Motor neuron (in vitro differentiated cells): Measurements from ENCODE around the gene ADNP2. TPM values are rescaled to one million over a fixed set of nuclear protein-coding genes. Genes with fewer than 3 reads are reported as not detected.

ENCODE experiments used
- ATAC-seq, 8 experiments: fragments of 200-7000 bp; cut with Tn5 transposase; replicated peaks in 6 of 8; 2 replicates each; pipeline ENCODE4 v1.8.0; 2021; ENCODE audit warnings: mild to moderate bottlenecking in 8 of 8, moderate library complexity in 8 of 8
- H3K27ac ChIP-seq, 2 donors: fragments of 250-450 bp; sonication (Bioruptor Pico); 2 replicates each; pipeline ENCODE4 v1.9.0; 2021; ENCODE audit warnings: antibody characterized with exemption in 2 of 2, mild to moderate bottlenecking in 2 of 2, moderate library complexity in 1 of 2
- H3K4me1 ChIP-seq, 2 donors: fragments of 250-450 bp; sonication (Bioruptor Pico); replicated peaks in 1 of 2; 2 replicates each; pipeline ENCODE4 v1.6.1; 2021; ENCODE audit warnings: antibody characterized with exemption in 2 of 2, mild to moderate bottlenecking in 2 of 2, moderate library complexity in 1 of 2
- H3K4me3 ChIP-seq, 5 donors: fragments of 250-450 bp; sonication (Bioruptor Pico); 2 replicates each; pipeline ENCODE4 v1.9.0; 2021; ENCODE audit warnings: antibody characterized with exemption in 5 of 5, mild to moderate bottlenecking in 5 of 5, moderate library complexity in 4 of 5
- WGBS, 10 experiments: fragments of 450-650 bp; shearing (Covaris generic); methylation state at CpG; one replicate each; pipeline ENCODE4 v1.0.0; 2022; 5-methylcytosine and 5-hydroxymethylcytosine counted together
- in situ Hi-C, 9 experiments: fragments of 400-800 bp; cut with MboI; loops; one replicate each; pipeline ENCODE4 v1.15.0; 2021; ENCODE audit warnings: low sequenced_read_pairs in 9 of 9, low pct_unique_long_range_greater_than_20kb in 2 of 9; ENCODE audit not compliant: unreplicated experiment in 9 of 9
- total RNA-seq, 8 experiments: library from RNA; unstranded; fragments of 300-600 nt; gene quantifications; 2 replicates each; pipeline versions ENCODE4 v1.2.3 to v1.2.4, GENCODE V29; 2022

Gene ADNP2
- total RNA-seq, 8 experiments from 2014 or later = 12.9 to 34.2 (median 23.5) TPM

- no peak overlapping the region for H3K27ac ChIP-seq
- no peak for ATAC-seq
- no peak overlapping the region for H3K4me3 ChIP-seq
- in situ Hi-C loops = no loop called here
- 63 to 100% (median 94%) methylated on average over 1 to 6 of the region's 7 CpGs; no CpG with 5 or more reads in 3 of the 10 experiments for WGBS, 10 experiments
- H3K4me1 ChIP-seq = peaks cover 0 to 5% of the 10 kb centered on the region in 2 donors
These were observed 61.5 kb downstream of the ADNP2 start for GRCh38 chr18:80170395-80171053.

GRCh38 chr18:80171054-80171872 is 62.2 kb downstream of the ADNP2 start:
- in situ Hi-C loops = no loop called here
- Histone ChIP-seq H3K4me1 (peaks cover 0 to 5% of the 10 kb centered on the region in 2 donors), H3K27ac (no peak overlapping the region), H3K4me3 (no peak overlapping the region)
- ATAC-seq = peak; percentile 65 to 89 (median 79)
- WGBS, 10 experiments = 22 to 80% (median 46%) methylated on average over 2 to 23 of the region's 23 CpGs

GRCh38 chr18:80172056-80172455 is 63.0 kb downstream of the ADNP2 start:
- peaks cover 0 to 5% of the 10 kb centered on the region in 2 donors for H3K4me1 ChIP-seq
- in situ Hi-C loops = no loop called here
- no peak overlapping the region for H3K27ac ChIP-seq
- WGBS, 10 experiments = 13 to 100% (median 78%) methylated on average over 1 to 3 of the region's 4 CpGs; no CpG with 5 or more reads in 2 of the 10 experiments
- H3K4me3 ChIP-seq = no peak overlapping the region
- peak in 3 of 8 experiments; percentile 6 to 16 (median 9) for ATAC-seq

GRCh38 chr18:80173060-80173459 is 64.0 kb downstream of the ADNP2 start:
- Histone ChIP-seq H3K4me3 (no peak overlapping the region), H3K4me1 (peaks cover 0 to 5% of the 10 kb centered on the region in 2 donors), H3K27ac (no peak overlapping the region)
- in situ Hi-C loops = no loop called here
- 67 to 100% (median 83%) methylated on average over 1 to 8 of the region's 10 CpGs; no CpG with 5 or more reads in 3 of the 10 experiments for WGBS, 10 experiments
- ATAC-seq = no peak

DNA sequence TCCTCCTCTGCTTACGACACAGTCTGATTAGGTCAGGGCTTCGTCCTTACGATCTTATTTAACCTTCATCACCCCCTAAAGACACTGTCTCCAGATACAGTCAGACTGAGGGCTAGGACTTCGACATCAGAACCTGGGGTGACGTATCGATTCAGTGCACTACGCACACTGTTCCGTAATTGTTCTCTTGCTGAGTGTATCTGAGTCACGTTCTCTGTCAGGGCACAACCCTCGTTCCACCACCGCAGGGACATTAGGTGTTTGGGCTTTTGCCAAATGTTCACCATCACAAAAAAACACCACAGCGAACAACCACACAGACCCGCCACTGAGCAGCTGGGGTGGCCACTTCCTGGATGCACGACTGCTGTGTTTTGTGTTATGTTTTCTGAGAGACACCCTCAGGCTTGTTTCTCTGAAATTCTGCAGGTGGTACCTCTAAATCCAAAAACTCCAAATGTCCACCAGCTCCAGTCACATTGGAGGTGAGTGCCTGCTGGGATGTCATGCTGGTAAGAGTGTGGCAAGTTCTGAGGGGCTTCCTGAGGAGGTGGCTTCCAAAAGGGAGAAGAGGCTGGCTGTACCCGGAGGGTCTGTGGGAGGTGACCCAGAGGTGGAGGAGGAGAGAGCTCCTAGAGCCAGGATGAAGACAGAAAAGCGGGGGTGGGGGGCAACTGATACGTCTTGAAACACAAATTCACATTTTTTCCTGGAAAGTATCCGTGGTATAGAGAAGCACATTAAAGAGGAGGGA is 66.6 kb downstream of the ADNP2 start:
- Histone ChIP-seq H3K4me3 (no peak overlapping the region), H3K4me1 (peaks cover 0 to 5% of the 10 kb centered on the region in 2 donors), H3K27ac (no peak overlapping the region)
- in situ Hi-C loops = no loop called here
- WGBS, 10 experiments = 57 to 100% (median 89%) methylated on average over 1 to 15 of the region's 18 CpGs; no CpG with 5 or more reads in 2 of the 10 experiments
- ATAC-seq = no peak

DNA sequence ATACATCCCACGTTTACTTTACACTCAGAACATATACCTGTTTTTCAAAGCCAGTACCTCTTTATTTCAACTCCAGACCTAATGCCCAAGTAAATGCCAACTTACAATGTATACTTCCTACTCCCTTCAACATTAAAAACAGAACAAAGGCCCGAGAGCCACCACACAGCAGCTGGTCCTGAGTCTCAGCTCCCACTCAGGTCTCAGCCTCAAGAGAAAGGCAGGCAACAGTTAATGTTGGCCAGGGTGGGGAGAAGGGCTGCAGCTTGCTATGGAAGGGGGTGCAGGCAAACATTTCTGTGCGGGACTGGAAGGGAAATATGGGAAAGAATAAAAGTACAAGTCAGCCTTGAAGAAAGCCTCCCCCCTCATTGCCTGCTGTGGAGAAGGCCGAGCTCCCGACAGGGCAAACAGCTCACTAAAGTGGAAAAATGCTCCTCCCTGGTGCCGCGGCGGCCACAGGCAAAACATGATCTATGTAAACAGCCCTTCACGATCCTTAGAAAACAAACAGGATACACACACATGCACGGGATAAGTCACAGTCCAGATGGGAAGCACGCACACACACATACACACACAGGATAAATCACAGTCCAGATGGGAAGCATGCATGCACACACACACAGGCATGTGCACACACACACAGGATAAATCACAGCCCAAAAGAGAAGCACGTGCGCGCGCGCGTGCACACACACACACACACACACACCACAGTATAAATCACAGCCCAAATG is 67.4 kb downstream of the ADNP2 start:
- in situ Hi-C loops = no loop called here
- H3K4me1 ChIP-seq = peaks cover 0 to 5% of the 10 kb centered on the region in 2 donors
- no peak overlapping the region for H3K27ac ChIP-seq
- peak in 7 of 8 experiments; percentile 11 to 88 (median 72) for ATAC-seq
- 8 to 94% (median 59%) methylated on average over 1 to 10 of the region's 17 CpGs for WGBS, 10 experiments
- H3K4me3 ChIP-seq = no peak overlapping the region

- no peak overlapping the region for H3K4me3 ChIP-seq
- H3K27ac ChIP-seq = no peak overlapping the region
- H3K4me1 ChIP-seq = peaks cover 0 to 5% of the 10 kb centered on the region in 2 donors
- in situ Hi-C loops = no loop called here
- WGBS, 10 experiments = 17 to 100% (median 83%) methylated on average over 1 to 5 of the region's 8 CpGs; no CpG with 5 or more reads in 6 of the 10 experiments
- ATAC-seq = no peak
These were observed 68.1 kb downstream of the ADNP2 start for GRCh38 chr18:80177128-80177527.

DNA sequence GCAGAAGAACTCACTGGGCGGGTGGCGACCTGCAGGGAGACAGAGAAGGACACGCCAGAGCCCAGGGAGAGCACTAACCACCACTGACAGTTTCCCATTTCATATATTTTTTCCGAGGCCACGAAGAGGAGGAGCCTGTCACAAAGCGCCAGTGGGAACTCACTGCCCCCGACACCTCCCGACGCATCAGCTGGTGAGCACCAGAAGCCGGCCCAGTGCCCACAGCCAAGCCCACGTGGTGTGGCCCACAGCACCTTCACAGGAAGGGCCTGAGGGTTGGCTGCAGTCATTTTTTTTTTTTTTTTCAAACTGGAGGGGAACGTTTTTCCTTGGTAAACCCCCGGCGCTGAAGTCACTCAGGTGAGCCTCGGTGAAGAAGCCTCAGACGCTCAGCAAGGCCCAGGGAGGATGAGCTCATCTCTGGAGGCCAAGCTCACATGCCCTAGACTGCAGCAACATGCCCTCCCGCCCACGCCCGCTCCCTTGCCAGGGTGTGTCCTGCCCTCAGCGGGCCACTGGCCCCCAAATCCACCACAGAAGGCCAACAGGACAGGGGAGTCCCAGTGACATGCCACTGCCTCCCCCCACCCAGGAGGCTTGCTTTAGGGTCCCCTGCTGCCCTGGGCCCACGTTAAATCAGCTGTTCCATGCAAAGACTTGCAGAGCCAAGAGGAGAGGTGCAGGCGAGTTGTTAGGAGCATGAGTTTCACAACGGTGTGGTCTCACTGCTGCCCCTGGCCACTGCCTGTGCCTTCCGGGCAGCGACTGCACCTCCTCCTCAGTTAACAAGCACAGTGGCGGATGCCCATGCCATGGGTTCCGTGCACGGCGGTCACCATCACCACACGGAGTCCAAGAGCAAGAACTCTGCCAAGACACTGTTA is 70.1 kb downstream of the ADNP2 start:
- 60 to 100% (median 83%) methylated on average over 1 to 14 of the region's 30 CpGs; no CpG with 5 or more reads in 1 of the 10 experiments for WGBS, 10 experiments
- in situ Hi-C loops = no loop called here
- H3K4me1 ChIP-seq = peaks cover 0 to 5% of the 10 kb centered on the region in 2 donors
- H3K27ac ChIP-seq = no peak overlapping the region
- ATAC-seq = no peak
- H3K4me3 ChIP-seq = no peak overlapping the region

DNA sequence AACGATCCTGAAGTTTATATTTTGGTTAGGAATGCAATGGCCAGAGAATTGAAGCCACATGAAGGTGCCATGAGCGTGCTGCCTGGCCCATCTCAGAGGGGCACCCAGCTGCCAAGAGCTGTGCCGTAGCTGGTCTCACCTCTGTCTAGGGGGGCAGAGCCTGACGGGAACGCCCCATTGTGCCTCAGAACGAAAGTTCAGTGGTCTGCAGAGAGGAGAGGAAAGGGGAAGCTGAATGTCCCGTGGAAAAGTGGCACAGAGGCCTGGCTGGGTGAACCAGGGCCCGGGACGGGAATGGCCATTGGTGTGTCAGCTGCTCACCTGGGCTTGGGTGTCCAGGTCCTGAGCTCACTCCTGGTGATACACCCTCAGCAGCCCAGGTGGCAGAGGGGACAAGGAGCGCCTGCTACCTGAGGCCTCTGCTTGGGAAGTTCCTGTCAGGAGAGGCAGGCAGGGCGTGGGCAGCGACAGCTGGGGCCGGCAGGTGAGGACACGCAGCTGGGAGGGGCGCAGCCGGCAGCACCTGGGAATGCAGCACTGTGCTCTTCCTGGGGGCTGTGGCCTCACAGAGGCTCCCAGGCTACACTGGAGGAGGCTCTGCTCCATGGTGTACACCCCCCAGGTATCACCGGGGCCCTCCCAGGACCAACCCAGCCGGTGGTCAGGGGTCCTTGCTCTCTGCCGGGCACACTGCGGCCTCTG is 70.9 kb downstream of the ADNP2 start:
- WGBS, 10 experiments = 63 to 97% (median 83%) methylated on average over 1 to 9 of the region's 20 CpGs; no CpG with 5 or more reads in 3 of the 10 experiments
- Histone ChIP-seq H3K27ac (no peak overlapping the region), H3K4me3 (no peak overlapping the region), H3K4me1 (peaks cover 0 to 5% of the 10 kb centered on the region in 2 donors)
- ATAC-seq = no peak
- in situ Hi-C loops = no loop called here

GRCh38 chr18:80180778-80181564 is 71.9 kb downstream of the ADNP2 start:
- in situ Hi-C loops = no loop called here
- 76 to 100% (median 96%) methylated on average over 1 to 11 of the region's 33 CpGs; no CpG with 5 or more reads in 3 of the 10 experiments for WGBS, 10 experiments

More at GRCh38 chr18:80180778-80181564, 71.9 kb downstream of the ADNP2 start:
- Histone ChIP-seq H3K4me1 (peaks cover 0 to 5% of the 10 kb centered on the region in 2 donors), H3K27ac (no peak overlapping the region), H3K4me3 (no peak overlapping the region)
- no peak for ATAC-seq
